HUES6 (cell line): ENCODE measurements around the gene KNCN.

ENCODE experiments used
- H3K27ac ChIP-seq: 2 replicates; pipeline ENCODE4 v1.7.0; 2013; ENCODE audit warnings: low read depth, mild to moderate bottlenecking, low read length, inconsistent platforms
- H3K27me3 ChIP-seq: 2 replicates; pipeline ENCODE4 v1.6.1; 2013; ENCODE audit warnings: low read length; ENCODE audit not compliant: control insufficient read depth, insufficient read depth
- H3K36me3 ChIP-seq: 2 replicates; pipeline ENCODE4 v1.6.1; 2013; ENCODE audit warnings: low read length; ENCODE audit not compliant: control insufficient read depth, insufficient read depth
- H3K4me1 ChIP-seq: 2 replicates; pipeline ENCODE4 v1.6.1; 2013; ENCODE audit warnings: low read length; ENCODE audit not compliant: control insufficient read depth, insufficient read depth
- H3K4me3 ChIP-seq: 2 replicates; pipeline ENCODE4 v1.5.1; 2013; ENCODE audit warnings: low read depth, low read length
- H3K9ac ChIP-seq: one replicate; pipeline ENCODE4 v1.6.1; 2013; ENCODE audit warnings: mild to moderate bottlenecking, low read length
- H3K9me3 ChIP-seq: 2 replicates; pipeline ENCODE4 v1.6.1; 2013; ENCODE audit warnings: low read depth, low read length; ENCODE audit not compliant: control insufficient read depth, insufficient read depth

KNCN gene

DNA sequence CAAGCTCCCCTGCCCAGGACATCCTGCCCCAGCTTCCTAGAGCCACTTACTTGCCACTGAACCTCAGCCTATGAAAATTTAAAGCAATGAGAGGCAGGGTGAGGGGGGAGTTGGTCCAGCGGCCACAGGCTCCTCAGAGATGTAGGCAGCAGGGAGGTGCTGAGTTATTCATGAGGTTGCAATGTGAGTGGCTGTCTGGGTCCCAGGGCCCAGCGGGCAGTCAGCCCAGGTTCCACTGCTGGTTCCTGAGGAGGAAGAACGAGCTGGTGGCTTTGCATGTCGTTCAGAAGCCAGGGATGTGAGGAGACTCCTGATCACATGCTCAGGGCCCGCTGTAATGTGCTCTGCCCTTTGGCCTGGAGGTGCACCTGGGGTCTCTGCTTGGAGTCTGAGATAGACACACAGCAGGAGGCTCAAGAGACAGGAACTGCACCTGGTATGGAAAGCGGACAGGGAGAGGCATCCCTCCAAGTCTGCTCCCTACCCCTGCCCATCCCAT lies at the start of gene KNCN:
Gene KNCN (minus strand): TSS at position 51 of the 499 bp plus-strand sequence. CDS start 432 bp downstream, outside the sequence.
- H3K9ac ChIP-seq: no peak within 1 kb of the TSS

DNA sequence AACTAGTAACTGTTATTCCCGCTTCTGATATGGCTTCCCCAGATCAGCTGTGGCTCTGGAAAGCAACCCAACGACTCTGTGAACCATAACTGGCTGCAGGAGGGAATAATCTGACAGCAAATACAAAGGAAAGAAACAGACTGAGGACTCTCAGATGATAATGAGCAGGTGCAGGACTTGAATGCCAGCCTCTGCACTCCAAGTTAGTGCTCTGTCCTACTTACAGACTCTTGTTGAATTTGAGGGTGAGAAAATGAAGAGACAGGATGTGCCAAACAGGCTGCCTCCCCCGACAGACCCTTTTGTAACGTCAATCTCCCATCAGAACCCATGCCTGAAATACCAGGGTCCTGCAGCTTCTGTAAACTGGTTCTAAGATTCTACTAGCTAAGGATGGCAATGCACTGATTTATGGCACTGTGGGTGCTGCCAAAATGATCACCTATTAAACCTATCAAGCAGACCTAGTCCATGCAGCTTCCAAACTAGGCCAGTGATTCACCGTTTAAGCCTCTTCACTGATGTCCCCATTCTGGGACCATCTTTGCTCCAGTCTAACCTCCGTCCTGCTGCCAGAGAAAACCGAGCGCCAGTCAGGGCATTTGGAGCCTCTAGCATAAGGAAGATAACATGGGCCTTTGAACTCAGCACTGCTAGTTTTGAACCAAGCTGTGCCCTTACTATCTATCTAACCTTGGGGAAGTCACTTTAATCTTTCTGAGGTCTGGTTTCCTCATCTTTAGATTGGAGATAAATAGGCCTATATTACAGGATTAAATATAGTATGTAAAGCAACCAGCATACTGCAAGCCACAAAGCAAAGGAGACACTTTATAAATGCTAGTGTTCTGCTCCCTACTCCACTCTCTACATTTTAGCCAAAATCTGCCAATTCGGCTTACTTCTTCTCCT lies 47.9 kb upstream of the KNCN start:
- no peaks in the 10 kb centered on the region for H3K36me3 ChIP-seq
- no peaks in the 10 kb centered on the region for H3K9me3 ChIP-seq
- no peaks in the 10 kb centered on the region for H3K27me3 ChIP-seq
- no peak overlapping the region for H3K9ac ChIP-seq
- no peak overlapping the region for H3K27ac ChIP-seq
- no peak overlapping the region for H3K4me3 ChIP-seq
- H3K4me1 ChIP-seq: peaks cover 6% of the 10 kb centered on the region

More for the DNA sequence above, at the start of gene KNCN:
- Histone ChIP-seq H3K27ac (no peak within 1 kb of the TSS), H3K36me3 (no peaks in the 10 kb centered on the region), H3K4me3 (no peak within 1 kb of the TSS), H3K9me3 (no peaks in the 10 kb centered on the region), H3K4me1 (peaks cover 13% of the 10 kb centered on the region), H3K27me3 (peaks cover 23% of the 10 kb centered on the region)

DNA sequence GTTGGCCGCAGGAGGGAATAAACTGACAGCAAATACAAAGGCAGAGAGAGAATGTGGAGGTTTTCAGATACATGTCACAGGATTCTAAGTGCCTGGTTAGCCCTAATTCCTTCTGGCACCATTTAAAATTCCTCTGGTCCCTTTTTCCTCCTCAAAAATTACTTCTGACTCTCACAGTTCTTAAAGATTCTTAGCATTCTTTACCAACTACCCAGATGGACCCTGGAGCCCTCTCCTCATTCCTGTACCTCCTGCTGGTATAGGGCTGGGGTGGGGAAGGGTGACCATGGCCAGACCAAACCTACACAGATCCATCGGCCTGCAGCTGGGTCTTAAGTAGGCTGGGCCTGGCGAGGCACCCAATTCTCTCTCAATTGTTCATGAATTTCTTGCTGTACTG lies 45.4 kb upstream of the KNCN start:
- H3K36me3 ChIP-seq: peaks cover 18% of the 10 kb centered on the region
- no peak overlapping the region for H3K27ac ChIP-seq
- H3K9me3 ChIP-seq: no peaks in the 10 kb centered on the region
- H3K4me1 ChIP-seq: no peaks in the 10 kb centered on the region; the same call in 1 of the 2 replicates
- H3K9ac ChIP-seq: no peak overlapping the region
- no peaks in the 10 kb centered on the region for H3K27me3 ChIP-seq
- H3K4me3 ChIP-seq: no peak overlapping the region

DNA sequence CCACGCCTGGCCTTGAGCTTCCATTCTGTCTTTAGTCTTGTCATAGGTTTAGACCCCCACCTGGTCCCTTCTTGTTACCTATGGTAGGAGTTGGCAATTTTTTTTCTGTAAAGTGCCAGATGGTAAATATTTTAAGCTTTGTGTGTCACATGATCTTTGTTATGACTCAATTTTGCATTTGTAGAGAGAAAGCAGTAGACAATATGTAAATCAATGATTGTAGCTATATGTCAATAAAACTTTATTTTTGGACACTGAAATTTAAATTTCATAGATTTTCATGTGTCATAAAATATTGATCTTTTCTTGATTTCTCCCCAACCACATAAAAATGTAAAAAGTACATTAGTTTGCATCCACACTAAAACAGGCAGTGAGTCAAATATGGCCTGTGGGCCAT lies 44.6 kb upstream of the KNCN start:
- no peak overlapping the region for H3K9ac ChIP-seq
- no peaks in the 10 kb centered on the region for H3K27me3 ChIP-seq
- H3K4me1 ChIP-seq: no peaks in the 10 kb centered on the region; the same call in 1 of the 2 replicates
- no peak overlapping the region for H3K27ac ChIP-seq
- H3K4me3 ChIP-seq: no peak overlapping the region
- H3K9me3 ChIP-seq: no peaks in the 10 kb centered on the region
- H3K36me3 ChIP-seq: peaks cover 26% of the 10 kb centered on the region

DNA sequence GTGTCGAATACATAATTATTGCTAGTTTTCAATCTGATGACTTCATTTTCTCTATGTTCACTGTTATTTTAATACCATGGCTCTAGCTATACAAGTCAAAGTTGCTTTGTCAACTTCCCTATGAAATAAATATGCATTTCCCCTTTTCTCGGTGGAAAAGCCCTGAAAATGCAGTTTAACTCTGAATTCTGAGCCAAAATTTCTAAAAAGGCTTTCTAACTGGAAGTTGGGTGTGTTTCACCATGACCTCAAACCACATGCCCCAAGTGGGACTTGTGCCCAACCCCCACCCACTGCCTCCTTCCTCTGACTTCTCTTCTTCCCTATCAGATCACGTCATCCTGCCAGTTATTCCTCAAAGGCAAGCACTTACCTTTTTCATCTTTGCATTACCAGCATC lies 43.7 kb upstream of the KNCN start:
- Histone ChIP-seq H3K36me3 (peaks cover 29% of the 10 kb centered on the region), H3K4me1 (no peaks in the 10 kb centered on the region; the same call in 1 of the 2 replicates), H3K27me3 (no peaks in the 10 kb centered on the region), H3K9ac (no peak overlapping the region), H3K9me3 (no peaks in the 10 kb centered on the region), H3K27ac (no peak overlapping the region), H3K4me3 (no peak overlapping the region)

DNA sequence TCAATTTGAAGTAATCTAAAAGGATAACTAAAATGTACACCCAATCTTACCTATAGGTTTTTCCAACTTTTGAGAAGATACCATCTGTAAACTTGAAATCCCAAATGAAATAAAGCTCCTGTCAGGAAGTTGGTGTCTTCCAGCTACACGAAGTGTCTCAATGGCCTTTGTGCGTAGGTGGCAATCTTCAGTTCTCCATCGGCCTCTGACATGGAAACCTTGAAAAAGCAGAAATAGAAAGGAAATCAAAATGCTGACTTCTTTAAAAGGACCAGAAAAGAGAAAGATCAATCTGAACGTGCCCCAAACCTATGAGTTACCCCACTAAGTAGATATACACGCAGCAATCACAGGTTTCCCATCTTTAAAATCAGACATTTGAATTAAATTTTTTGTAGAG lies 42.6 kb upstream of the KNCN start:
- H3K36me3 ChIP-seq: peaks cover 39% of the 10 kb centered on the region
- H3K9ac ChIP-seq: no peak overlapping the region
- no peaks in the 10 kb centered on the region for H3K27me3 ChIP-seq
- H3K27ac ChIP-seq: no peak overlapping the region
- no peak overlapping the region for H3K4me3 ChIP-seq
- no peaks in the 10 kb centered on the region; the same call in 1 of the 2 replicates for H3K4me1 ChIP-seq
- no peaks in the 10 kb centered on the region for H3K9me3 ChIP-seq

DNA sequence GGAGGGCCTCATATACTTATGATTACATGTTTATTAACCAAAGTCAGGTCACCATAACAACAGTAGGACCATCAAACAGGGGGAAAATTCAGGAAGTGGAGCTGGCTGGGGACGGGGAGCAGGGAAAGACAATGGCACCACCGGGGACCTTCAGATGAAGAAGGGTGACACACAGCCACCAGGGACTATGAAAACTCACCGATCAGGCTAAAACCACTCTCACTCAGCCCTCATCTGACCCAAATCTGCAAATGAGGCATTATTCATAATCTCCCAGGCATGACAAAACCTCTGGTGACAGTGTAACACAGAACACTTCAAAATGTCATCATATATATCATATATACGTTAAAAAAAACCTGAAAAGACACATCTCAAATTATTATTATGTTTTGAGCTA lies 41.4 kb upstream of the KNCN start:
- Histone ChIP-seq H3K4me3 (no peak overlapping the region), H3K9ac (no peak overlapping the region), H3K9me3 (no peaks in the 10 kb centered on the region), H3K36me3 (peaks cover 43% of the 10 kb centered on the region), H3K27me3 (no peaks in the 10 kb centered on the region), H3K4me1 (no peaks in the 10 kb centered on the region; the same call in 1 of the 2 replicates), H3K27ac (no peak overlapping the region)

DNA sequence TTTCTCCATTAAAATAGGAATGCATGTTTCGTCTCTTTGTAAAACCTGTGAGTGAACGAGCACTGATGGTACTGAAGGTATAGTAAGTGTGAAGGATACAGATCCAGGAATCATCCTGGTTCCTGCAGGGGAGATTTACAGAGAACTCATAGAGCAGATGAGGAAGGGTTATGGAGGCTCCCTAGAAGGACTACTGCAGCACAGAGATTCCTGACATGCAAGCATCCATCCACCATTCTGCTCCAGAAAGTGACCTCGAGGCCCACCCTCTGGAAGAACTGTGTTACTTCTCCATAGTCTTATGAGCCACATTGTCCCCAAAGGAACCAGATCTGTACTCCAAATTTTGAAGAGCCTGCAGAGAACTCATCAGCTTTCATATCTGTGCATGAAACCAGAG lies 38.1 kb upstream of the KNCN start:
- no peaks in the 10 kb centered on the region for H3K9me3 ChIP-seq
- H3K27ac ChIP-seq: no peak overlapping the region
- H3K4me3 ChIP-seq: no peak overlapping the region
- no peaks in the 10 kb centered on the region for H3K27me3 ChIP-seq
- H3K4me1 ChIP-seq: no peaks in the 10 kb centered on the region
- peaks cover 48% of the 10 kb centered on the region for H3K36me3 ChIP-seq
- no peak overlapping the region for H3K9ac ChIP-seq

DNA sequence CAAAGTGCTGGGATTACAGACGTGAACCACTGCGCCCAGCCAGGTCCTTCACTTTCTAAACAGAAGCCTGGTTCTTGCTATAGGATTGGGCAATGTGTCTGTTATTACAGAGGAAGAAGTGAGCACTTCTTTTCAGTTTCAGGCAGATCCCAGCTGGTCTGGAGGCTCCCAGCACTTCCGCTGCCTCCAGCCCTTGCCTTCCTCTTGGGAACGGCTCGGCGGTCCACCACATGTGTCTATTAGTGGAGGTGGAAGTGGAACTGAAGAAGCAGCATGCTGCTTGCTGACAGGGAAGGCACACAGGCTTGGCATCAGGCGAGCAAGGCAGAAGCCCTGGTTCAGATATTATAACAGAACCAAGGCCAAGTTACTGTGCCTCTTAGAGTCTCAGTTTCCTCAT lies 35.6 kb upstream of the KNCN start:
- Histone ChIP-seq H3K36me3 (peaks cover 40% of the 10 kb centered on the region), H3K9ac (no peak overlapping the region), H3K9me3 (no peaks in the 10 kb centered on the region), H3K4me1 (no peaks in the 10 kb centered on the region), H3K27me3 (no peaks in the 10 kb centered on the region), H3K27ac (no peak overlapping the region), H3K4me3 (no peak overlapping the region)

DNA sequence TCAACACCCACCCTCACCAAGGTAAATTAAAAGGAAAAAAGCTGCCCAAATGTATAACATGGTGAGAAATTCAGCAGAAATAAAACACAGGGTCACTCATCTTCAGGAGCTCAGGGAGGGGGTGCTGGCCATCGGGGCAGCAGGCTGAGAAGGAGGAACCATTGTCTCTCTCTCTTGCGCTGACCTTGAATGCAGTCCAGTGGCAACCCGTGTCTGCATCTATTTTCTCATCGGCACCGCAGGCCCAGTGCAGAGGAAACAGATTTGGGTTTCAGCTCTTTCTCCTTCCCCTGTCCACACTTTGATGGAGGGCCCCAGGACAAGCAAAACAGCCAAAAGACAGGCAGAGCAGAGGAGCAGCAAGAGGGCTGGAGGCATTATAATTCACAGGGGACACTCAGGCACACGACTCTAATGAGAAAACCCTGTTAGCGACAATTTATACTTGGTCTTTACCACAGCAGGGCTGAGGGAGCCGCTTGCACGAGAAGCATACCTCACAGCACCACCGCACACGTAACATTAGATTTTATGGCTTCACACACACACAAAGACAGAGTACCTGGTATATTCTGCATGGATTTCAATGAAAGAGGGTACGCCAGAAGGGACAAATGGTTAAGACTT lies 34.0 kb upstream of the KNCN start:
- H3K4me1 ChIP-seq: no peaks in the 10 kb centered on the region
- H3K36me3 ChIP-seq: peaks cover 35% of the 10 kb centered on the region; the same call in 1 of the 2 replicates

DNA sequence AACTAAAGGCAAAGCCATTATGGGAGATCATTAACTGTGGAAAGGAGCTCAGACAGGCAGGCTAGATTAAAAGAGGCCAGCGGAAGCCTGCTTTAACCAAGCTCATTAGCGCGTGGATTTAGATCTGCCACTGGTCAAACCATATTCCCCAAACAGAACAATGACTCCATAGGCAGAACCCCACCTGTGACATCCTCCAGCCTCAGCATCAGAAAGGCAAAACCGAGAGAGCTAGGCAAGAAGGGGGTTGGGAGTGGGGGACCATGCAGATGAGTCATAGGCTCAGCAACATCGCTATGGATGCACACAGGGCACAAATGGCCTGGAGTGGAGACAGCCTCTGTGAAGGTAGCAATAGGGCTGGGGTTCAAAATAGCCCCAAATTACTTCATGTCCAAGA lies 32.0 kb upstream of the KNCN start:
- Histone ChIP-seq H3K27me3 (no peaks in the 10 kb centered on the region), H3K9me3 (no peaks in the 10 kb centered on the region), H3K27ac (no peak overlapping the region), H3K36me3 (peaks cover 29% of the 10 kb centered on the region; the same call in 1 of the 2 replicates), H3K4me1 (no peaks in the 10 kb centered on the region), H3K9ac (no peak overlapping the region), H3K4me3 (no peak overlapping the region)

More for the DNA sequence above, 34.0 kb upstream of the KNCN start:
- Histone ChIP-seq H3K27me3 (no peaks in the 10 kb centered on the region), H3K9me3 (no peaks in the 10 kb centered on the region), H3K27ac (no peak overlapping the region), H3K4me3 (no peak overlapping the region), H3K9ac (no peak overlapping the region)
